HG03025 (cell line): Measurements from ENCODE around the gene PPP1R26.
"Not testable (repeated sequence)": the region's sequence is repeated elsewhere in the genome, so short reads cannot be mapped to it uniquely, and the experiment has no call there.

Experiments used
- ATAC-seq: cut with Tn5 transposase; IDR thresholded peaks from one replicate; pipeline ENCODE4 v1.9.1; 2021; ENCODE audit warnings: mild to moderate bottlenecking, moderate library complexity; ENCODE audit not compliant: unreplicated experiment, low FRiP score

PPP1R26 gene

GRCh38 chr9:135504262-135505243 is 25.0 kb downstream of the PPP1R26 start:
- no peak for ATAC-seq

GRCh38 chr9:135505406-135506187 is 26.0 kb downstream of the PPP1R26 start:
- no peak for ATAC-seq

- no peak for ATAC-seq
Observed at GRCh38 chr9:135506327-135507103, 26.9 kb downstream of the PPP1R26 start.

- no peak for ATAC-seq
Observed at GRCh38 chr9:135507104-135508035, 27.8 kb downstream of the PPP1R26 start.

GRCh38 chr9:135508211-135508820 is 28.7 kb downstream of the PPP1R26 start:
- no peak for ATAC-seq

- ATAC-seq = no peak
Observed at GRCh38 chr9:135509458-135509857, 29.9 kb downstream of the PPP1R26 start.

GRCh38 chr9:135512241-135512603 is 32.6 kb downstream of the PPP1R26 start:
- no peak for ATAC-seq

GRCh38 chr9:135512904-135513303 is 33.3 kb downstream of the PPP1R26 start:
- ATAC-seq = no peak

- no peak for ATAC-seq
Observed at GRCh38 chr9:135513351-135513846, 33.8 kb downstream of the PPP1R26 start.

GRCh38 chr9:135513906-135514305 is 34.3 kb downstream of the PPP1R26 start:
- ATAC-seq = not testable (repeated sequence)

GRCh38 chr9:135514342-135515082 is 34.9 kb downstream of the PPP1R26 start:
- ATAC-seq = no peak

- no peak for ATAC-seq
Observed at GRCh38 chr9:135515083-135515951, 35.7 kb downstream of the PPP1R26 start.

- ATAC-seq = no peak
Observed at GRCh38 chr9:135516132-135516860, 36.7 kb downstream of the PPP1R26 start.

GRCh38 chr9:135517407-135517822 is 37.8 kb downstream of the PPP1R26 start:
- no peak for ATAC-seq

- ATAC-seq = no peak
Observed at GRCh38 chr9:135519179-135519971, 39.8 kb downstream of the PPP1R26 start.
